GM12874 (cell line): ENCODE results near the gene STAB2.

Source experiments
- CTCF ChIP-seq: IDR thresholded peaks from 2 replicates; pipeline ENCODE4 v1.5.1; 2011; ENCODE audit warnings: low read depth, mild to moderate bottlenecking, control low read depth, low read length, moderate library complexity; ENCODE audit not compliant: insufficient read depth

STAB2 gene

GRCh38 chr12:103677905-103678304 is 90.8 kb downstream of the STAB2 start:
- TF ChIP-seq CTCF = no peak

- no peak for TF ChIP-seq CTCF
These were observed 92.5 kb downstream of the STAB2 start for GRCh38 chr12:103679421-103680170.

GRCh38 chr12:103680591-103681141 is 93.6 kb downstream of the STAB2 start:
- TF ChIP-seq CTCF = no peak

GRCh38 chr12:103686026-103686425 is 99.0 kb downstream of the STAB2 start:
- TF ChIP-seq CTCF = no peak

GRCh38 chr12:103687253-103687652 is 100.2 kb downstream of the STAB2 start:
- no peak for TF ChIP-seq CTCF

- no peak for TF ChIP-seq CTCF
These were observed 101.4 kb downstream of the STAB2 start for GRCh38 chr12:103688376-103689063.

GRCh38 chr12:103690426-103690825 is 103.4 kb downstream of the STAB2 start:
- no peak for TF ChIP-seq CTCF
